NCI-H2029 treated with DMSO at 0.1 percent for 48 hours (cell line): ENCODE measurements around the gene CERS3.
A peak's percentile ranks its signal among the peaks of the same experiment; 100 is the strongest.

Experiments used
- DNase-seq: peaks from one replicate; lab custom pipeline; 2025; lab: John Stamatoyannopoulos, UW

Gene CERS3

GRCh38 chr15:100383302-100384107 is 145.2 kb downstream of the CERS3 start:
- peak; percentile 4 for DNase-seq

- no peak for DNase-seq
These were observed 154.8 kb downstream of the CERS3 start for GRCh38 chr15:100373942-100374341.

GRCh38 chr15:100373120-100373896 is 155.4 kb downstream of the CERS3 start:
- no peak for DNase-seq

GRCh38 chr15:100372739-100373119 is 156.0 kb downstream of the CERS3 start:
- peak; percentile 27 for DNase-seq

- DNase-seq, result no peak
These were observed 173.4 kb downstream of the CERS3 start for GRCh38 chr15:100355342-100355741.

- no peak for DNase-seq
These were observed 175.3 kb downstream of the CERS3 start for GRCh38 chr15:100353449-100353848.

GRCh38 chr15:100350434-100351226 is 178.1 kb downstream of the CERS3 start:
- DNase-seq, result no peak
